GM12891 (cell line): ENCODE measurements around the gene PDGFRB.

ENCODE experiments used
- PAX5 ChIP-seq: IDR thresholded peaks from 2 replicates; pipeline ENCODE4 v1.6.1; 2011; ENCODE audit warnings: low read length, moderate library complexity, mild to moderate bottlenecking; ENCODE audit not compliant: insufficient read depth, severe bottlenecking
- POLR2A ChIP-seq: IDR thresholded peaks from 2 replicates; pipeline ENCODE4 v1.6.1; 2011; ENCODE audit warnings: low read depth, low read length, control low read depth
- POLR2AphosphoS5 ChIP-seq: IDR thresholded peaks from 2 replicates; pipeline ENCODE4 v1.6.1; 2011; ENCODE audit warnings: low read depth, low read length, control low read depth
- SPI1 ChIP-seq: IDR thresholded peaks from 2 replicates; pipeline ENCODE4 v1.6.1; 2011; ENCODE audit warnings: low read depth, low read length, control low read depth
- TAF1 ChIP-seq: IDR thresholded peaks from 2 replicates; pipeline ENCODE4 v1.6.1; 2011; ENCODE audit warnings: low read depth, low read length, control low read depth

- TF ChIP-seq POLR2A (no peak), POLR2AphosphoS5 (no peak), TAF1 (no peak), SPI1 (no peak), PAX5 (no peak)
Observed at GRCh38 chr5:150109921-150110320, 45.7 kb downstream of the PDGFRB start.
